ENCODE measurements around the gene SCN9A. TPM values are rescaled to one million over a fixed set of nuclear protein-coding genes. Genes with fewer than 3 reads are reported as not detected.

Gene SCN9A
- total RNA-seq, 1 experiment from 2014 or later, result 3.4 TPM

DNA sequence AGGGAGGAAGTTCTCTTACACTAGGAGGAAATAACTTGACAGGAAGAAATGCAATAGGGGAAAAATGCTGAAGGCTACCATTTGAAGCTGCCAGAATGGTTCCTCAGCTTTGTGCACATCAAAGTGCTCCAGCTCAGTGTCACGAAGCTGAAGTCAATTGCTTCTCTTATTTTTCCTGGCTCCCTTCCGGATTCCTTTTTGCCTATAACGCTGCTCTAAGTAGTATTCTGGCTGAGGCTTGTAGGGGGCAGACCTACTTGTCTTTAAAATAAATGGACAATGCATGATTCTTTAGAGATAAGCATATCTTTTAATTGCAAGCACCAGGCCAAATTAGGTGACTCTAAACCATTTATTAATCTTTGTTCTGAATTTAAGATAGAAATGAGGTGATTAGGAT, 187.7 kb downstream of the SCN9A start:
- BruUV-seq (replicated peaks), result no TSS peak
- DNase-seq, result no peak
- TF ChIP-seq, protein P1, sequence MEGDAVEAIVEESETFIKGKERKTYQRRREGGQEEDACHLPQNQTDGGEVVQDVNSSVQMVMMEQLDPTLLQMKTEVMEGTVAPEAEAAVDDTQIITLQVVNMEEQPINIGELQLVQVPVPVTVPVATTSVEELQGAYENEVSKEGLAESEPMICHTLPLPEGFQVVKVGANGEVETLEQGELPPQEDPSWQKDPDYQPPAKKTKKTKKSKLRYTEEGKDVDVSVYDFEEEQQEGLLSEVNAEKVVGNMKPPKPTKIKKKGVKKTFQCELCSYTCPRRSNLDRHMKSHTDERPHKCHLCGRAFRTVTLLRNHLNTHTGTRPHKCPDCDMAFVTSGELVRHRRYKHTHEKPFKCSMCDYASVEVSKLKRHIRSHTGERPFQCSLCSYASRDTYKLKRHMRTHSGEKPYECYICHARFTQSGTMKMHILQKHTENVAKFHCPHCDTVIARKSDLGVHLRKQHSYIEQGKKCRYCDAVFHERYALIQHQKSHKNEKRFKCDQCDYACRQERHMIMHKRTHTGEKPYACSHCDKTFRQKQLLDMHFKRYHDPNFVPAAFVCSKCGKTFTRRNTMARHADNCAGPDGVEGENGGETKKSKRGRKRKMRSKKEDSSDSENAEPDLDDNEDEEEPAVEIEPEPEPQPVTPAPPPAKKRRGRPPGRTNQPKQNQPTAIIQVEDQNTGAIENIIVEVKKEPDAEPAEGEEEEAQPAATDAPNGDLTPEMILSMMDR (conservative IDR thresholded peaks at IDR 0.05), result no peak
- no peak for TF ChIP-seq EZH2 (IDR thresholded peaks at IDR 0.05; ENCODE audit: low read depth)
- H3K27me3 ChIP-seq (ENCODE audit: insufficient read depth, low read depth), result no peaks in the 10 kb centered on the region
- no peaks in the 10 kb centered on the region for H4K20me1 ChIP-seq (ENCODE audit: insufficient read depth)
- CTCF ChIA-PET, result no interaction called here
- no peaks in the 10 kb centered on the region for H3K9me3 ChIP-seq (ENCODE audit: insufficient read depth, low read depth)
- intact Hi-C loops (cut with micrococcal nuclease; ENCODE audit: unreplicated experiment), result no loop called here
- POLR2A ChIA-PET (ENCODE audit: unreplicated experiment), result no interaction called here
- H3K27ac ChIP-seq, result no peak overlapping the region
- no peak overlapping the region for H3K4me3 ChIP-seq
- no peak overlapping the region for H2AFZ ChIP-seq
- no peaks in the 10 kb centered on the region for H3K4me1 ChIP-seq (replicated peaks; ENCODE audit: insufficient read depth)
- H3K36me3 ChIP-seq (ENCODE audit: low read depth), result no peaks in the 10 kb centered on the region
- H3K4me2 ChIP-seq, result no peak overlapping the region
- H3K79me2 ChIP-seq (ENCODE audit: low read depth), result no peaks in the 10 kb centered on the region
- H3F3A ChIP-seq (ENCODE audit: insufficient read depth, low read depth), result no peaks in the 10 kb centered on the region
- no peaks in the 10 kb centered on the region for H3K9me2 ChIP-seq (ENCODE audit: insufficient read depth)

DNA sequence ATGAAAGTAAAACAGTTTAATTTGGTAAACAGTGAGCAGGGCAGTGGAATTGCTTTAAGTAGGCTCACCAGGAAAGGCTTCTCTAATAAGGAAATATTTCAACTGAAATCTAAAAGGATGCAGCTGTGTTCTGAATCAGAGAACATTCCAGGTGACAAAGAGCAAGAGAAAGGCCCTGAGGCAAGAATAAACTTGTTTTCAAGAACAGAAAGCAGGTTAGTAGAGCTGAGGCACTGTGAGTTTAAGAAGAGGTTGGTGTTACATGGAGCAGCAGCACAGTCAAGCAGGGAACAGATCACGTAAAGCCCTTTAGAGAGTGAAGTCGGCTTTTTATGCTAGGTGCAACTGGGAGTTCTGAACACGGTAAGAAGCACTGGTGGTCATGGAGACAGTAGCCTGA, 191.0 kb downstream of the SCN9A start:
- H3K4me2 ChIP-seq, result no peak overlapping the region
- no peaks in the 10 kb centered on the region for H3K9me3 ChIP-seq (ENCODE audit: insufficient read depth, low read depth)
- no peaks in the 10 kb centered on the region for H3K4me1 ChIP-seq (replicated peaks; ENCODE audit: insufficient read depth)
- POLR2A ChIA-PET (ENCODE audit: unreplicated experiment), result interaction anchor here (0.5 kb wide), 1 partner anchor 778 kb away, joined by 3 read pairs; no protein-coding TSS in a partner anchor
- no peak overlapping the region for H3K27ac ChIP-seq
- TF ChIP-seq EZH2 (IDR thresholded peaks at IDR 0.05; ENCODE audit: low read depth), result no peak
- TF ChIP-seq, protein P1 (conservative IDR thresholded peaks at IDR 0.05), result no peak
- H3F3A ChIP-seq (ENCODE audit: insufficient read depth, low read depth), result no peaks in the 10 kb centered on the region
- H3K27me3 ChIP-seq (ENCODE audit: insufficient read depth, low read depth), result no peaks in the 10 kb centered on the region
- no peaks in the 10 kb centered on the region for H4K20me1 ChIP-seq (ENCODE audit: insufficient read depth)
- CTCF ChIA-PET, result no interaction called here
- H3K79me2 ChIP-seq (ENCODE audit: low read depth), result no peaks in the 10 kb centered on the region
- no peak overlapping the region for H3K4me3 ChIP-seq
- intact Hi-C loops (cut with micrococcal nuclease; ENCODE audit: unreplicated experiment), result loop anchor here (5.0 kb wide), 2 partner anchors 48 to 193 kb away; partner anchors contain the start of gene SCN9A
- H3K9me2 ChIP-seq (ENCODE audit: insufficient read depth), result no peaks in the 10 kb centered on the region
- peak; percentile 17 to 49 for DNase-seq
- no peak overlapping the region for H2AFZ ChIP-seq
- no TSS peak for BruUV-seq (replicated peaks)
- H3K36me3 ChIP-seq (ENCODE audit: low read depth), result no peaks in the 10 kb centered on the region

DNA sequence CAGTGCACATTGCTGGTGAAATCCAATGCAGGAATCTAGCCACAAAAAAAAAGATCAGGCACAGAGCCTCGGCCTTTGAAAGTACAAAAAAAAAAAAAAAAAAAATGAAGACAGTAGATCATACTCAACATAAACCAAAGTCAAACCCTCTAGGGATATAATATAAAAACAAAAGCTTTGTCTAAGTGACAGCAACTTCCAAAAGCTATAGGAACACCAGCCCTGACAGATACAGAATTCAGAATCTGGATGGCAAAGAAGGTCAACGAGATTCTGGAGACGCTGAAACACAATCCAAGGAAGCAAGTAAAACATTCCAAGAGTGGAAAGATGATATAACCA, 194.0 kb downstream of the SCN9A start:
- Histone ChIP-seq H3K36me3 (ENCODE audit: low read depth) (no peaks in the 10 kb centered on the region), H4K20me1 (ENCODE audit: insufficient read depth) (no peaks in the 10 kb centered on the region), H2AFZ (no peak overlapping the region), H3F3A (ENCODE audit: insufficient read depth, low read depth) (no peaks in the 10 kb centered on the region), H3K4me1 (replicated peaks; ENCODE audit: insufficient read depth) (no peaks in the 10 kb centered on the region), H3K79me2 (ENCODE audit: low read depth) (no peaks in the 10 kb centered on the region), H3K9me2 (ENCODE audit: insufficient read depth) (no peaks in the 10 kb centered on the region), H3K27me3 (ENCODE audit: insufficient read depth, low read depth) (no peaks in the 10 kb centered on the region), H3K4me3 (no peak overlapping the region), H3K4me2 (no peak overlapping the region), H3K9me3 (ENCODE audit: insufficient read depth, low read depth) (no peaks in the 10 kb centered on the region), H3K27ac (no peak overlapping the region)
- CTCF ChIA-PET, result interaction anchor here (0.6 to 0.7 kb wide), 3 partner anchors 149 to 1237 kb away, joined by 4 to 8 read pairs (median 5); no protein-coding TSS in a partner anchor
- TF ChIP-seq, protein P1 (conservative IDR thresholded peaks at IDR 0.05), result peak; percentile 5; the same call in 1 of the 2 replicates
- no peak for TF ChIP-seq EZH2 (IDR thresholded peaks at IDR 0.05; ENCODE audit: low read depth)
- DNase-seq, result no peak
- BruUV-seq (replicated peaks), result no TSS peak
- POLR2A ChIA-PET (ENCODE audit: unreplicated experiment), result no interaction called here
- intact Hi-C loops (cut with micrococcal nuclease; ENCODE audit: unreplicated experiment), result loop anchor here (5.0 kb wide), 2 partner anchors 51 to 196 kb away; partner anchors contain the start of gene SCN9A

Measured in PC-9 (cell line).